CD4-positive, alpha-beta T cell treated with Interleukin-21 for 1 hour (primary cell): Measurements from ENCODE around the gene MST1.

ENCODE experiments used
- DNase-seq: peaks from one replicate; pipeline ENCODE4 v3.0.0-alpha.2; 2020

Gene MST1

GRCh38 chr3:49717959-49718857 is 28.9 kb upstream of the MST1 start:
- DNase-seq, result no peak

GRCh38 chr3:49717211-49717958 is 28.1 kb upstream of the MST1 start:
- no peak for DNase-seq

GRCh38 chr3:49716691-49717210 is 27.5 kb upstream of the MST1 start:
- DNase-seq, result no peak

- DNase-seq, result no peak
These were observed 26.9 kb upstream of the MST1 start for GRCh38 chr3:49716169-49716568.

- no peak for DNase-seq
These were observed 26.4 kb upstream of the MST1 start for GRCh38 chr3:49715611-49716121.

- DNase-seq, result no peak
These were observed 25.7 kb upstream of the MST1 start for GRCh38 chr3:49714728-49715550.

GRCh38 chr3:49713336-49714105 is 24.2 kb upstream of the MST1 start:
- DNase-seq, result no peak

- no peak for DNase-seq
These were observed 23.5 kb upstream of the MST1 start for GRCh38 chr3:49712631-49713317.

GRCh38 chr3:49712166-49712565 is 22.9 kb upstream of the MST1 start:
- no peak for DNase-seq

GRCh38 chr3:49711489-49711888 is 22.2 kb upstream of the MST1 start:
- DNase-seq, result no peak

- DNase-seq, result no peak
These were observed 20.6 kb upstream of the MST1 start for GRCh38 chr3:49709852-49710251.

- DNase-seq, result no peak
These were observed 17.8 kb upstream of the MST1 start for GRCh38 chr3:49707113-49707480.

- DNase-seq, result no peak
These were observed 17.3 kb upstream of the MST1 start for GRCh38 chr3:49706456-49707112.

GRCh38 chr3:49705390-49705960 is 16.2 kb upstream of the MST1 start:
- DNase-seq, result no peak

GRCh38 chr3:49704629-49705028 is 15.4 kb upstream of the MST1 start:
- DNase-seq, result no peak

- no peak for DNase-seq
These were observed 14.7 kb upstream of the MST1 start for GRCh38 chr3:49703956-49704355.

- DNase-seq, result peak; percentile 79
These were observed 14.2 kb upstream of the MST1 start for GRCh38 chr3:49703443-49703927.

GRCh38 chr3:49702672-49703071 is 13.4 kb upstream of the MST1 start:
- DNase-seq, result no peak

- DNase-seq, result no peak
These were observed 12.3 kb upstream of the MST1 start for GRCh38 chr3:49701388-49702077.
